22Rv1 (cell line): Measurements from ENCODE around the gene TRIO.

Source experiments
- ZFX ChIP-seq: fragments of 450-650 bp; IDR thresholded peaks from 2 replicates; pipeline ENCODE4 v1.6.1; 2017; ENCODE audit warnings: antibody characterized with exemption, borderline replicate concordance
- TF ChIP-seq, protein P1 (sequence below): fragments of 450-650 bp; IDR thresholded peaks from 2 replicates; pipeline ENCODE4 v1.5.1; 2017; ENCODE audit warnings: mild to moderate bottlenecking

DNA sequence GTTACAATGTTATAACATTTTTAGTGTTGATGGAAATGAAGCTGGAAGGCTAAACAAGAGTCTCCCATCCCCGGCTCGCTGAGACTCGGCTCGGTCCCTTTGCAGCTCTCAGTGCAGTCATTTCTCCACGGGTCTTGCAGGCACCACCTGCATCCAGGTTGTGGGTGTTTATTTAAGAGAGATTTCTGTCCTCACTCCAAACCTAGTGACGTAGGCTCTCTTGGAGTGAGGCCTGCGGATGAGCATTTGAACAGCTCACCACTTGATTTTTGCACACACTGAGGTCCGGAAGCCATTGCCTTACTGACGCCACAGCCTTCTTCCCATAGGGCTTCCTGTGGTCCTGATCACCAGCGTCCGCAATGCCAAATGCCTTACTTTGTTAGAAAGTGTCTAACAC lies 240.8 kb downstream of the TRIO start:
- TF ChIP-seq, protein P1, sequence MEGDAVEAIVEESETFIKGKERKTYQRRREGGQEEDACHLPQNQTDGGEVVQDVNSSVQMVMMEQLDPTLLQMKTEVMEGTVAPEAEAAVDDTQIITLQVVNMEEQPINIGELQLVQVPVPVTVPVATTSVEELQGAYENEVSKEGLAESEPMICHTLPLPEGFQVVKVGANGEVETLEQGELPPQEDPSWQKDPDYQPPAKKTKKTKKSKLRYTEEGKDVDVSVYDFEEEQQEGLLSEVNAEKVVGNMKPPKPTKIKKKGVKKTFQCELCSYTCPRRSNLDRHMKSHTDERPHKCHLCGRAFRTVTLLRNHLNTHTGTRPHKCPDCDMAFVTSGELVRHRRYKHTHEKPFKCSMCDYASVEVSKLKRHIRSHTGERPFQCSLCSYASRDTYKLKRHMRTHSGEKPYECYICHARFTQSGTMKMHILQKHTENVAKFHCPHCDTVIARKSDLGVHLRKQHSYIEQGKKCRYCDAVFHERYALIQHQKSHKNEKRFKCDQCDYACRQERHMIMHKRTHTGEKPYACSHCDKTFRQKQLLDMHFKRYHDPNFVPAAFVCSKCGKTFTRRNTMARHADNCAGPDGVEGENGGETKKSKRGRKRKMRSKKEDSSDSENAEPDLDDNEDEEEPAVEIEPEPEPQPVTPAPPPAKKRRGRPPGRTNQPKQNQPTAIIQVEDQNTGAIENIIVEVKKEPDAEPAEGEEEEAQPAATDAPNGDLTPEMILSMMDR, result no peak
- TF ChIP-seq ZFX, result no peak
